VCaP (cell line): ENCODE measurements around the gene BCL2A1.

Experiments used
- H3K27ac ChIP-seq: fragments of 450-650 bp; 2 replicates; pipeline ENCODE4 v1.5.1; 2017
- CTCF ChIP-seq: fragments of 450-650 bp; conservative IDR thresholded peaks from 2 replicates; pipeline ENCODE4 v1.5.1; 2017; ENCODE audit warnings: mild to moderate bottlenecking, moderate library complexity

The BCL2A1 gene

GRCh38 chr15:79952329-79952728 is 18.7 kb downstream of the BCL2A1 start:
- no peak for TF ChIP-seq CTCF
- H3K27ac ChIP-seq = no peak overlapping the region

GRCh38 chr15:79950247-79950646 is 20.7 kb downstream of the BCL2A1 start:
- H3K27ac ChIP-seq = no peak overlapping the region
- TF ChIP-seq CTCF = no peak

GRCh38 chr15:79948761-79949160 is 22.2 kb downstream of the BCL2A1 start:
- TF ChIP-seq CTCF = no peak
- H3K27ac ChIP-seq = no peak overlapping the region

GRCh38 chr15:79948095-79948695 is 22.8 kb downstream of the BCL2A1 start:
- no peak for TF ChIP-seq CTCF
- H3K27ac ChIP-seq = no peak overlapping the region

- H3K27ac ChIP-seq = no peak overlapping the region
- TF ChIP-seq CTCF = no peak
Observed at GRCh38 chr15:79947009-79947408, 24.0 kb downstream of the BCL2A1 start.

- no peak overlapping the region for H3K27ac ChIP-seq
- TF ChIP-seq CTCF = no peak
Observed at GRCh38 chr15:79944622-79945021, 26.4 kb downstream of the BCL2A1 start.

- no peak overlapping the region for H3K27ac ChIP-seq
- TF ChIP-seq CTCF = no peak
Observed at GRCh38 chr15:79943820-79944219, 27.2 kb downstream of the BCL2A1 start.
